ENCODE results near the gene MLST8.
"Not testable (repeated sequence)": the region's sequence is repeated elsewhere in the genome, so short reads cannot be mapped to it uniquely, and the experiment has no call there.

MLST8 gene

DNA sequence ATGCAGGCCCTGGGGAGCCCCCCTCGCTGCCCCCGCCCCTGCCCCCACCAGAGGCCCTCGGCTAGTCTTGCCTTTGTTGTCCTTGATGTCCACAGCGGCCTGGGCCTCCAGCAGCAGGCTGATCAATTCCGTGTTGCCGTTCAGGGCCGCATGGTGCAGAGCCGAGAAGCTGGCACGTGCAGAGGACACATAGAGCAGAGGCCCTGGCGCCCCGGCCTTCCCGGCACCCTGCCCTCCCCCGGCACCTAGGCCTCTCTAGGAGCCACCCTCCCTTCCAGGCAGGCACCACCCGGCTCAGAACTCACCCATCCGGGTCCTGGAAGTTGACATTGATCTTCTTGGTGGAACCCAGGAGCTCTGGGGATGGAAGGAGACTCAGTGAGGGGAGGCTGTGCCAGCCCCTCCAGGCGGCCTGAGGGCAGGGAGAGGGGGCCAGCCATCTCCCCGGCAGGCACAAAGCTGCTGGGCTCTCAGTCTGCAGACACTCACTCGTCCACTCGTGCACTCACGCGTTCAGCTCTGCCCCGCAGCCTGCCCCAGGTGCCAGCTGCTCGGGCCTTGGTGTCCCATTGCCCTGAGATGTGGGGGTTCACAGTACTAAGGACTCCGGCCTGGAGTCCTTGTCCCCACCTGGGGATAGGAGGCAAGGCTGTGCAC is 15.1 kb upstream of the MLST8 start:
- no peak for DNase-seq (ENCODE audit: low spot score)

DNA sequence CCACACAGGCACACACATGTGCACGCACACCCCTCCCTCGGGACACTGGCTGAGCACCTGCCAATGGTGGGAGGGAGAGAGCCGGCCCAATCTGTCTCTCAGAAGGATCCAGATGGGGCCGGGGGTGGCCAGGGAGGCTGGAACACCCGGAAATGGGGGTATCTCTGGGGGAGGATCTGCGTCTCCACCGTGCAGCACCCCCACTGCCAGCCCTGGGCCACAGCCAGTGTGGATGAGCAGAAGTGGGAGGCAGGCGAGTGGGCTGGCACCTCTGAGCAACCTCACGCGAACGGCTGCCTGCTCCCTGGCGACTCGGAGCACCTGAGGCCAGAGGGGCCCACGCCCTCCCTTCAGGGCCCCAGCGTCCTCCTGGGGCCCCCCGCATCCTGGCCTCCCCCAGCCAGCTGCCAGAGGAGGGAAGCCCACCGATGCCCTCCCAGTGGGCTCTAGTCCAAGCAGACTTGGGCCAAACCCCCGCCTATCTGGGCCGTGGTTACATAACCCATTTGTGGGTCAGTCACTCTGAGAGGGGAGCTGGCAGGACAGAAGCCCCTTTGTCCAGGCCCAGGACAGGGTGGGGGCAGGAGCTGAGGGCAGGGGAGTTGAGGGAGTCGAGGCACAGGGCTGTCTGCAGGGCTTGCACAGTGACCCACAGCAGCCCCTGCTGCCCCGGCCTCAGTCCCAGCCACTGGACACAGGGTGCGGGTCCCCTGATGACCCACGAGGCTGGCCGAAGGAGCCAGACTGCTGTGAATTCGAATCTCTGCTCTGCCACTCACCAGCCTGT is 14.4 kb upstream of the MLST8 start:
- DNase-seq (ENCODE audit: low spot score), result no peak

DNA sequence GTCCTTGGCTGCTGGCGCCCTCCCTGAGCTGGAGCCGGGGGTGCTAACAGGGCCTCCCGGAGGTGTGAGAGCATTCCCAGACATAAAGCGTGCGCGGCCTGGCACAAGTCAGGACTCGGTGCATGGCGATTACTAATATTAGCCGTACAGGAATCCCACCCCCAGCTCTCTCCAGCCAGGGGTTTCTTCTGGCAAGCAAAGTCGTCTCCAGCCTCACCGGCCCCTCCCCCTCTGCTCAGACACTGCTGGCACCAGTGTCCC is 13.9 kb upstream of the MLST8 start:
- DNase-seq (ENCODE audit: low spot score), result no peak

DNA sequence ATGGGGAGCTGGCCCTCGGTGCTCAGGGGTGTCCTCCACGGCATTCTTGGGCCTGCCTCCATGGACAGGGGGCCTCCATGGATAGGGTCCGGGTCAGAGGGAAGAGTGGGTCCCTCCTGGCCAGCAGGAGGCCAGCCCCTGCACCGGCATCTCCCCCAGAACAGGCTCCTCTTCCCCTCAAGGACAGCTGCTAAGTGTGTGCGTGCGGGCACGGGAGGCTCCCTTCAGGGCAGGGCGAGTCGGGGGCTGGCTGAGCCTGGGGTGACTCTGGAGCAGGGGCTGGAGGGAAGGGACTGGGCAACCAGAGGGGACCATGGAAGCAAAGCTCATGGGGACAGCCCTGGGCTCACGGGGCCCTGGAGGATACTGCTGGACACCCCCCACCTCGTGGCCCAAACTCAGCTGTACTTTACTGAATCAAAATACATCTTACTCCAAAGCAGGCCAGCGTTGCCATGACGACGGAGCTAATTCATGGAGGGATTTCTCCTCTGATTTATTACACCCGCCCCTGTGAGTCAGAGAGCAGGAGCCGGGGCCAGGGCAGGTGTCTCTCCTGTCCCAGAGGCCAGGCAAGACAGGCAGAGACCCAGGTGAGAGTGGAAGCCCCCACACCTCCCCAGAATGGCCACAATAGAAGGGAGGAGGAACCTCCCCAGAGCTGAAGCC is 11.0 kb upstream of the MLST8 start:
- DNase-seq (ENCODE audit: low spot score), result no peak

DNA sequence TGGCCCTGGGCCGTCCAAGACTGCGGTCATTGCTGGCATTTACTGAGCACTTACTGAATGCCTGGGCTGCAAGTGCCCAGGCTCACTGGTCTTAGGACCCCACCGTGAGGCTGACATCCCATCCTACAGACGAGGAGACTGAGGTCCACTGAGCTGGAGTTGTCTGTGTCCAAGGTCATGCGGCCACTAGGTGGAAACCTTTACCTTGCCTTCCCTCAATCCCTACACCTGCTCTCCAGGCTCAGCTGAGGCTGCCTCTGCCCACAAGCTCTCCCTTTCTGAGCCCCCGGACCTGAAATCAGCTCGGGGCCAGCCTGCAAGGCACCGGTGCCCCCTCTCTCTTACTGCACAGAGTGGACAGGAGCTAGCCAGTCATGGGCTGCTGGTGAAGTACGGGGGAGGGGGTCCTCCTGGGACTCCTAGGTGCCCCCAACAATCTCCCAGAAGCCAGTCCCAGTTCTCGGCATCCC is 10.4 kb upstream of the MLST8 start:
- peak; percentile 31 for DNase-seq (ENCODE audit: low spot score)

DNA sequence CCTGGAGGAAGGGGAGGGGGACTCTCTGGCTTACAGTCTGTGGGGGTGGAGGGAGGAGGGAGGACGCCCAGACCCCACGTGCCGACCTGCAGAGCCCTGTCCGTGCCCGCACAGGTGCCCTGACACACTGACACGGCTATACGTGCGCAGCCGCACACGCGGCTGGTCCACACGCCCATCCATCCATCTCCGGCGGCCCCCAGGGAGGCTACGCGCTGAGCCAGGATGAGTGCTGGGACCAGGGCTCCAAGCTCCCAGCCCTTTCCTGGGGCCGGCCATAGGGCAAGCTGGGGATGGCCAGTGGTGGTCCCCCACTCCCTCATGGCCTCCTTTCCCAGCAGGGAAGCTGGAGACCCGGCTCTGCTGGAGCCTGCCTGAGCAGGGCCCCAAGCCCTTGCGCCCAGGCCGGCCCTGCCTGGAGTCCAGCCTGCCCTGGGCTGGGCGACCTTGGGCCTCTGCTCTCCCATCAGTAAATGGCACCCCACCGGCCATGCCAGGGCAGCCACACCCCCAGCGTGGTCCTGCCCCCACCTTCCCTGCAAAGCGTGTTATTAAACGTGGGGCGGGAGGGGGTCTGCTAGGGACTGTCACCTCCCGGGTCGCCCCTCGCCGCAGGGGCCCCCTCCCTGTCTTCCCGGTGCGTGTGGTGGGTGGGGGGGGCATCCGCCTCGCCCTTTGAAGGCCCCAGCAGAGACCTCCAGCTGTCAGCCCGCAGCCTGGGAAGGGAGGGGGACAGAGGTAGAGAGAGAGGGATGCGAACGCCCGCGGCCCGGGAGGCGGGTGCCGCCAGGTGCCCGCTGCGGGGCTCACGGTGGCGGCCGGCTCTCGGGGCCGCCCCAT is 9.7 kb upstream of the MLST8 start:
- no peak for DNase-seq (ENCODE audit: low spot score)

DNA sequence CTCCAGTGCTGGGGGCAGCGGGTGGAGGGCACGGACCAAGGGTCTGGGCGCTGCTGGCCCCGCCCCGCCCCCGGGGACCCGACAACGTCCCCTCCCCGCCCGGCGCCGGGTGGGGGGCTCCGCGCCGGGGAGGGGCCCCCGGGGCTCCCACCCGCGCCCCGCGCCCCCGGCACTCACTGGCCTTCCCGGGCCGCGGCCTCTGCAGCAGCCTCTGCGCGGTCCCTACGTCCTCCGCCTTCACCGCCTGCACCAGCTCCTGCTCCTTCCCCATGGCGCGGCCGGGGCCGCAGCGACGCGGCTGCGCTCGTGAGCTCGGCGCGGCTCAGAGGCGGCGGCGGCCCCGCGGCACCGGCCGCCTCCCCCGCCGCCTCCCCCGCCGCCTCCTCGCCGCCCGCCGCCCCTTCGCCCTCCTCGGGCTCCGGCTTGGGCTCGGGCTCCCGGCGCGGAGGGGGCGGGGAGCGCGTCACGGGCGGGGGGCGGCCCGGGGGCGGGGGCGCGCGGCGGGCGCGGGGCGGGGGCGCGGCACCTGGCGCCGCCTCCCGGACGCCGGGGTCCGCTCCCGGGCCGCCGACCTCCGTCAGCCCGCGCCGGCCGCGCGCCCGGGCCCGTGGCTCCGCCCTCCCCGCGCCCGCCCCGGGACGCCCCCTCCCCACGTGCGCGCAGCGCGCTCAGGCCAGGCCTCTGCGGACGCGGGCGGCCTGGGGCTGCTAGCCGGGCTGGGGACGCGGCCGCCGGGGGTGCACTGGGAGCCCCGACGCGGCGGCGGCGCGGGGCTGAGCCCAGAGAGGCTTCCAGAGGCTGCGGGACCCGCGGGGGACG is 8.9 kb upstream of the MLST8 start, which contains the start of gene CASKIN1:
Gene CASKIN1, minus strand, starts transcription at position 444 of the 819 bp plus-strand sequence. Its CDS starts 173 bp downstream, at position 271.
- peak; percentile 40 for DNase-seq (ENCODE audit: low spot score)

DNA sequence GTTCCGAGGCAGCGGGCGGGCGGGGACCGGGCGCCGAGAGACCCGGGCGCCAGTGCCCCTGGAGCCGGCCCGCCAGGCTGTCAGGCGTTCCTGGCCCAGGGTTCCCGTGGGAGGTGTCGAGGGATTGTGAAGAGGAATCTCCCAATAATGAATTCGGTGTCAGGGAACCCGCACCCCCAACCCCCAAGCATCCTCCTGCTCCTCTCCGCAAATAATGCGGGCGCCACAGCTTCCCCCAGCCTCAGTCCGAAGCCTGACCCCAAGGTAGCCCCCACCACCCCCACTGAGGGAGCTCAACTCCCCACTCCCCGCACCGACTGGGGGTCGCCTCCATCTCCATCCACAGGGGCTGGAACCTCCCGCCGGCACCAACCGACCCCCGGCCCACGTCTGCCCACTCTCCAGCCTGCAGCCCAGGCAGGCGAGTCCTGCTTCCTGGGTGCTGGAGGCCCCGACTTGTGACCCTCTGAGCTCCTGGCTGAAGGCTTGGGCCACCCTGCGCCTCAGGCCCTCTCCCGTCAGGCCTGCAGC is 8.2 kb upstream of the MLST8 start:
- DNase-seq (ENCODE audit: low spot score), result no peak

DNA sequence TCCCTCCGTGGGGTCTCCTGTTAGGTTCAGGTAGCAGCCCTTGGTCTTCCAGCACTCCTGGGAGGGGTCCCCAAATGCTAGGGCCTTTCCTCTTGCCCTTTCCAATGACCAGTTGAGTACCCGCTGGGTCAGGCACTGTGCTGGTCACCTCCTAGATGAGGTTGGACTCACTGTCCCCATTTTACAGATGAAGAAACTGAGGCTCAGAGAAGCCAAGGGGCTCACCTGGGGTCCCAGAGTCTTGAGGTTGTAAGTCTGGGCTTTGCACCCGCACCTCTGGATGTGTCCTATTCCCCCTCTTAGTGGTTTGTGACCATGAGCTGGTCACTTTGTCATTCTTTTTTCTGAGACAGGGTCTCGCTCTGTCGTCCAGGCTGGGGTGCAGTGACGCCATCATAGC is 7.5 kb upstream of the MLST8 start:
- no peak for DNase-seq (ENCODE audit: low spot score)

DNA sequence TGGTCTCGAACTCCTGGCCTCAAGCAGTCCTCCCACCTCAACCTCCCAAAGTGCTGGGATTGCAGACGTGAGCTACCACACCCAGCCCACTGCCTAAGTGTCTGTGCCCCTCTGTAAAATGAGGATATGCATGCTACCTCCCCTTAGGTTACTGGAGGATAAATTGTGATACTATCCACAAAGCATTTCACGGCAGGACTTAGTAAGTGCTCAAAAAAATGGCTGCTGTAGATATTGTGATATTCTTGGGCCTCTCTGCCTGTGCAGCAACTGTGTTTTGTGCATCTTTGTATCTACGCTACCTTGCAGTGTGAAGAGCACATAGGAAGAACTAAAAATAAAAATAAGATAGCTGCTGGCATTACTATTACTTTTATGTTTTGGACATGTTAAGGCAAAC is 7.0 kb upstream of the MLST8 start:
- DNase-seq (ENCODE audit: low spot score), result no peak

DNA sequence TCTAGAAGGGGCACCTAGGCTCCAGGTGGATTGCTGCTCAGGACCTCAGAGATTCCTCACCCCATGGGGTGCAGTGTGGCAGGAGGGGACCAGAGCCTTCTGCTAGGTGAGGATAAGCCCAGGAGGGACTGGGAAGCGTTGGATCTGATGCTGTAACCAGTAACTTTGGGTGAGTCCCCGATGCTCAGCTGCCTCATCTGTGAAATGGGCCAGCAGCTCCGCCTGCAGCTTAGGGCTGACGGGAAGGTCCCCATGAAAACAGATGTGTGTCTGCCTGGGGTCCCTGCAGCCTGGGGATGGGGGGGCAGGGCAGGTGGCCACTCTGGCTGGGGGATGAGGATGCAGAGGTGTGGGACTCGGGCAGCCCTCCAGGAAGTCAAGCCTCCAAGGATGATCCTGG is 6.2 kb upstream of the MLST8 start:
- no peak for DNase-seq (ENCODE audit: low spot score)

DNA sequence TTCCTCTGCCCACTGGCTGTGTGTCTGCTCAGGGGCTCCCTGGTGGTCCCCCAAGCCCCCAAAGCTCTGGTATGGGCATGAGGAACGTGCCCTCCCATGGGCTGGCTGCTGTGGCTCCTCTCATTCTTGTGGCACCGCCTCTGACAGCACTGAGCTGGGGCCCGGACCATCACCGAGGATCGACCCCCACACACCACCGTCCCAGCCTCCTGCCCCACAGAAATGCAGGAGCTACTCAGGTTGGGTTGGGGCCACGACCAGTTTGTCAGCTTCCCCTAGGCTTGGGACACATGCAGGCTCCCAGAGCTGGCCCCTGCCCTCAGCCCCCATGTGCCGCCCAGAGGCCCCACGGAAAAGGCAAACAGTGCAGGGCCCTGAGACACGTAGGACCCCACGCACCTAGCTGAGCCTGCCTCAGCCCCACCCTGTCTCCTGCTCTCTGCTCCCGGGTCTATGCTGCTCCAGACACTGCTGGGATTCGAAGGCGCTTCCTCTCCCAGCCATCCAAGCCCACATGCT is 5.6 kb upstream of the MLST8 start:
- DNase-seq (ENCODE audit: low spot score), result no peak

DNA sequence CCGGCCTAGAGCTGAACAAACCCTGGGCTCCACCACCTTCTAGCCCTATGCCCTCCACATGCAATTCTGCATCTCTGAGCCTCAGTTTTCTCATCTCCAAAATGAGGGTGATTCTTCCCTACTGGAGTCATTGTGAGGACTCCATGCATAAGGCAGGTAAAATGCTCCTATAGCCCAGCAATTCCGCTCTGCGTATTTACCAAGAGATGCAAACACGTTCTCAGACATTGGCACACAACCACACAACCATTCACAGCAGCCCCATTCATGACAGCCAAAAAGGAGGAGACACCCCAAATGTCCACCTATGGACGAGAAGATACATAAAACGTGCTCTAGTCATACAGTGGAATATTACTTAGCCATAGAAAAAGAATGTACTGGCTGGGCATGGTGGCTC is 4.9 kb upstream of the MLST8 start:
- no peak for DNase-seq (ENCODE audit: low spot score)

DNA sequence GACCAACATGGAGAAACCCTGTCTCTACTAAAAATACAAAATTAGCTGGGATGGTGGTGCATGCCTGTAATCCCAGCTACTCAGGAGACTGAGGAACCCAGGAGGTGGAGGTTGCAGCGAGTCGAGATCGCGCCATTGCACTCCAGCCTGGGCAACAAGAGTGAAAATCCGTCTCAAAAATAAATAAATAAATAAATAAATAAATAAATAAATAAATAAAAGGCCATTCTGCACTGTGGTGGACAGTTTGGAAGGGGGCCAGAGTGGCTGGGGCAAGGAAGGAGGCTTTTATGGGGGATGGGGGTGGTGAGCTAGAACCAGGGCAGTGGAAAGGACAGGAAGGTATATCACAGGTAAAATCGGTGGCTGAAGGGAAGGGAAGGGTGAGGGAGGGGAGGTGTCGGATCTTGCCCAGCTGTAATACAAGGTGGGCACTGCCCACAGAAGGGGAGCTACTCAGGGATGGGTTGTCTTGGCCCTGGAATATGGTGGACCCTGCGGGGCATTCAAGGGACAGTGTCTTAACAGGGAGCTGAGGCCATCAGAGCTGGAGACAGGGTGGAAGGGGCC is 2.0 kb upstream of the MLST8 start:
- DNase-seq (ENCODE audit: low spot score), result not testable (repeated sequence)

DNA sequence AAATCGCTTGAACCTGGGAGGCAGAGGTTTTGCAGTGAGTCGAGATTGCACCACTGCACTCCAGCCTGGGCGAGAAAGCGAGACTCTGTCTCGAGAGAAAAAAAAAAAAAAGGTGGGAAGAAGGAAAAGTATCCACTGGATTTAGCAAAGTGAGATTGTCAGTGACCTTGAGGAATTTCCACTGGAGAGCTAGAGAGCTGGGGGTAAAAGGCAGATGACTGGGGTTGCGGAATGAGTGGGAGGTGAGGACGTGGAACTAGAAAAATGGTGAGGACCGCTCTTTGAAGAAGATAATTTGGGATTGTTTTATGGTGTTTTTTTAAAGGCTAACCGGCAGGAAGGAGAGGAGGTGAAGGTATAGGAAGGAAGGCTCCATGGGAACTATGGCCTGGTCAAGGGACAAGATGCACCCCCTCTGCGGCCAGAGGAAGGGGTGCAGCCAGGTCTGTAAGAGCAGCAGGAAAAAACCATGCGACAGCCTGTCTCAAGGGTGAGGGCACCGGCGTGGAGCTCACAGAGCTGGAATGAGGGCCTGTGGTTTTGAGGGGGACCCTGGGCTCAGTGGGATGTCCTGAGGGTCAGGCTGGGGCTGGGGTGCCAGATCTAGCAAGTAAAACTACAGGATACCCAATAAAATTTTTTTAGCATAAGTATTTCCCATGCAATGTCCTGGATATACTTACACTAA is 694 bp upstream of the MLST8 start:
- DNase-seq (ENCODE audit: low spot score), result no peak

DNA sequence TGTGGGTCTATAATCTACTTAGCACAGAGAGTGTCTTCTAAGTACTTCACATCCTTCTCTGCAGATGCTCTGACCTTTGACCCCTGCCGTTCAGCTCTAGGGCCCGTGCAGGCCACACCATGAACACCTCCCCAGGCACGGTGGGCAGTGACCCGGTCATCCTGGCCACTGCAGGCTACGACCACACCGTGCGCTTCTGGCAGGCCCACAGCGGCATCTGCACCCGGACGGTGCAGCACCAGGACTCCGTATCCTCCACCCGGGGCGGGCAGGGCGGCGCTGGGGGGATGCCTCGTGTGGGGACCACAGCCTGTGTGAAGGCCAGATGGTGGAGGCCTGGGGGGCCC is 686 bp downstream of the MLST8 start:
- DNase-seq (ENCODE audit: low spot score), result no peak

DNA sequence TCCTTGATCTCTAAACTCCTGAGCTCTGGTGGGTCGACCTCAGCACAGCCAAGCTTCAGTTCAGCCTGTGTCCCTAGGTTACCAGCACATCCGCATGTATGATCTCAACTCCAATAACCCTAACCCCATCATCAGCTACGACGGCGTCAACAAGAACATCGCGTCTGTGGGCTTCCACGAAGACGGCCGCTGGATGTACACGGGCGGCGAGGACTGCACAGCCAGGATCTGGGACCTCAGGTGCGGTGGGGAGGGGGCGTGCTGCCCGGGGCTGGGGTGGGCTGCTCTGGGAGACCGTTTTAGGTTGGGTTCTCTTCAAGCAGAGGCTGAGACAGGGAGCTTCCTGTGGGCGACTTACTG is 1.1 kb downstream of the MLST8 start:
- no peak for DNase-seq (ENCODE audit: low spot score)

DNA sequence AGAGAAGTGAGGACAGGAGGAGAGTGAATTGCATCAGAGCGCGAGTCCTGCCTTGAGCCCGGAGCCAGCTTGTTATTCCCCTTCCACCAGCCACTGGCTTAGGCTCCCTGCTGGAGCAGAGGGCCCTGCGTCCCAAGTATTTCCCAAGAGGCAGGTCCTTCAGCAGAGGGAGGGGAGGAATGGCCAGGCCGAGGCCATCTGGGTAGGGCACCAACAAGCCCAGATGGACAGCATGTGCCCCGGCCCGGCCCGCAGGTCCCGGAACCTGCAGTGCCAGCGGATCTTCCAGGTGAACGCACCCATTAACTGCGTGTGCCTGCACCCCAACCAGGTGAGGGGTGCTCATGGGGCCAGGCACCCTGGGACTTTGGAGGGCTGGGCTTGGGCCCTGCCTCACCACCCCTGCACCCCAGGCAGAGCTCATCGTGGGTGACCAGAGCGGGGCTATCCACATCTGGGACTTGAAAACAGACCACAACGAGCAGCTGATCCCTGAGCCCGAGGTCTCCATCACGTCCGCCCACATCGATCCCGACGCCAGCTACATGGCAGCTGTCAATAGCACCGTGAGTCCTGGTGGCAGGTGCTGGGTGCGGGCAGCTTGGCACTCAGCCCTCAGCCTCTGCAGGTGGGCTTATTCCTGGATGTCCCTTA is 1.7 kb downstream of the MLST8 start:
- DNase-seq (ENCODE audit: low spot score), result no peak

DNA sequence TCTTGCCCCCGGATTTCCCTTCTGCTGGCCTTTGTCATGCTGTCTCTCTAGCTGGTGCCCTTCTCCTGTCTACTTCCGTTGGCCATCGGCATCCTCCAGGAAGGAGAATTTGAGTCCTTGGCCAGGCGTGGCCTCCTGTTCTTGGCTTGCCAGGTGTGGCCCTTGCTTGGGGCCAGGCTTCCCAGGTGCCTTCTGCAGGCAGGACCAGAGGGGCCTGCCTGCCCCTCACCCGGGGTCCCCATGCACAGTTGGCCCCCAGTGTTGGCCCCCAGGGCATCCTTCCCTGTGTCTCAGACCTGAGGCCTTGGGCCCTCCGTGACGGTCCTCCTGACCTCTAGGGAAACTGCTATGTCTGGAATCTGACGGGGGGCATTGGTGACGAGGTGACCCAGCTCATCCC is 2.6 kb downstream of the MLST8 start:
- no peak for DNase-seq (ENCODE audit: low spot score)

DNA sequence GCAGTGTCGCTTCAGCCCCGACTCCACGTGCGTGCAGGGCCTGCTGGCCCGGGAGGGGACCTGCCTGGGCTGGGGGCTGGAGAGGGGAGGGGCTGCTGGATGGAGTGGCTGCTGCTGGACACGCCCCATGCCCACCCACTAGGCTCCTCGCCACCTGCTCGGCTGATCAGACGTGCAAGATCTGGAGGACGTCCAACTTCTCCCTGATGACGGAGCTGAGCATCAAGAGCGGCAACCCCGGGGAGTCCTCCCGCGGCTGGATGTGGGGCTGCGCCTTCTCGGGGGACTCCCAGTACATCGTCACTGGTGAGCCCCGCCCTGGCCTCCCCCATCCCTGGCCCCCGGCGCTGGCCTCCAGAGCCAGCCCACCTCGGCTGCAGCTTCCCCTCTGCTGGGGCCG is 3.1 kb downstream of the MLST8 start:
- no peak for DNase-seq (ENCODE audit: low spot score)
